ENCODE measurements around the gene KCNG2.

GRCh38 chr18:79899609-79900445 lies 102.1 kb downstream of the KCNG2 start:
- TF ChIP-seq, protein P1, sequence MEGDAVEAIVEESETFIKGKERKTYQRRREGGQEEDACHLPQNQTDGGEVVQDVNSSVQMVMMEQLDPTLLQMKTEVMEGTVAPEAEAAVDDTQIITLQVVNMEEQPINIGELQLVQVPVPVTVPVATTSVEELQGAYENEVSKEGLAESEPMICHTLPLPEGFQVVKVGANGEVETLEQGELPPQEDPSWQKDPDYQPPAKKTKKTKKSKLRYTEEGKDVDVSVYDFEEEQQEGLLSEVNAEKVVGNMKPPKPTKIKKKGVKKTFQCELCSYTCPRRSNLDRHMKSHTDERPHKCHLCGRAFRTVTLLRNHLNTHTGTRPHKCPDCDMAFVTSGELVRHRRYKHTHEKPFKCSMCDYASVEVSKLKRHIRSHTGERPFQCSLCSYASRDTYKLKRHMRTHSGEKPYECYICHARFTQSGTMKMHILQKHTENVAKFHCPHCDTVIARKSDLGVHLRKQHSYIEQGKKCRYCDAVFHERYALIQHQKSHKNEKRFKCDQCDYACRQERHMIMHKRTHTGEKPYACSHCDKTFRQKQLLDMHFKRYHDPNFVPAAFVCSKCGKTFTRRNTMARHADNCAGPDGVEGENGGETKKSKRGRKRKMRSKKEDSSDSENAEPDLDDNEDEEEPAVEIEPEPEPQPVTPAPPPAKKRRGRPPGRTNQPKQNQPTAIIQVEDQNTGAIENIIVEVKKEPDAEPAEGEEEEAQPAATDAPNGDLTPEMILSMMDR (conservative IDR thresholded peaks at IDR 0.05; ENCODE audit: low read length): no peak
- TF ChIP-seq EZH2phosphoT487 (IDR thresholded peaks at IDR 0.05; ENCODE audit: borderline replicate concordance, low read depth, low read length): no peak

Measured in OCI-LY7 (cell line).